Embryonic facial prominence (tissue), 1 donor: ENCODE results near the gene INCA1.

Experiments
- DNase-seq: peaks from one replicate; pipeline ENCODE4 v3.0.0-alpha.2; 2016; ENCODE audit errors: extremely low spot score

The INCA1 gene

GRCh38 chr17:4971826-4972225 lies 25.5 kb downstream of the INCA1 start:
- no peak for DNase-seq

GRCh38 chr17:4970273-4970672 lies 27.0 kb downstream of the INCA1 start:
- no peak for DNase-seq

GRCh38 chr17:4969551-4970173 lies 27.7 kb downstream of the INCA1 start:
- no peak for DNase-seq

GRCh38 chr17:4969047-4969550 lies 28.2 kb downstream of the INCA1 start:
- no peak for DNase-seq

- DNase-seq, result no peak
Measured at GRCh38 chr17:4968486-4969046, 28.8 kb downstream of the INCA1 start.

GRCh38 chr17:4967539-4968485 lies 29.5 kb downstream of the INCA1 start, which contains the start of gene SPAG7:
TSS of gene SPAG7 (minus strand) at chr17:4967817. CDS start at chr17:4967804, 13 bp downstream.
- peak; percentile 95 for DNase-seq

- DNase-seq, result peak; percentile 100
Measured at GRCh38 chr17:4966844-4967538, 30.3 kb downstream of the INCA1 start.

GRCh38 chr17:4965311-4965986 lies 31.9 kb downstream of the INCA1 start:
- no peak for DNase-seq

GRCh38 chr17:4960279-4960922 lies 36.9 kb downstream of the INCA1 start:
- no peak for DNase-seq

GRCh38 chr17:4959261-4959965 lies 37.9 kb downstream of the INCA1 start:
- no peak for DNase-seq

- no peak for DNase-seq
Measured at GRCh38 chr17:4958102-4958501, 39.2 kb downstream of the INCA1 start.

- DNase-seq, result no peak
Measured at GRCh38 chr17:4956493-4957061, 40.7 kb downstream of the INCA1 start.

- DNase-seq, result no peak
Measured at GRCh38 chr17:4955091-4955490, 42.2 kb downstream of the INCA1 start.

- no peak for DNase-seq
Measured at GRCh38 chr17:4953451-4953961, 43.8 kb downstream of the INCA1 start.

- DNase-seq, result no peak
Measured at GRCh38 chr17:4951486-4951885, 45.8 kb downstream of the INCA1 start.

GRCh38 chr17:4950746-4951204 lies 46.5 kb downstream of the INCA1 start, which contains the start of gene ENO3:
TSS of gene ENO3 (plus strand) at chr17:4951119. CDS start at chr17:4951830, 711 bp downstream.
- no peak for DNase-seq

GRCh38 chr17:4950075-4950745 lies 47.1 kb downstream of the INCA1 start:
- no peak for DNase-seq

GRCh38 chr17:4949321-4950074 lies 47.8 kb downstream of the INCA1 start:
- DNase-seq, result no peak
